ENCODE measurements around the gene KEL.

Gene KEL

GRCh38 chr7:142896741-142897379 lies 65.3 kb downstream of the KEL start:
- no peak for DNase-seq (ENCODE audit: low spot score)

DNA sequence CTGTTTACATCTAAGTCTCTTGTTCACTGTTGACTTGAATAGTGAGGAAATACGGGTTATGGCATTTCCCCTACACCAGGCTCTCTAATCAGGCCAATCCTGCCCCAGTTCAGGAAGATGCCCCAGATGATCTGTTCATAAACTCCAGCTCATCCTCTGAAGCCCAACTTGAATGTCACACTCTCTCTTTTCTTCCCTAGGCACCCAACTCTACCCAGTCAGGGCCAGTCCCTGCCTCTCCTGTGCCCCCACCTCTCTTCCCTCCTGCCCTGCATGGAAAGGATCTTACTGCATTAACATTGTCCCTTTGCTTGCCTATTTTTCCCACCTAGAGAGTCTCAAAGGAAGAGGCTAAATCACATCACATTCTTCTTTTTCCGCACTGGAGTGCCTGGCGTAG lies 66.0 kb downstream of the KEL start:
- no peak for DNase-seq (ENCODE audit: low spot score)

DNA sequence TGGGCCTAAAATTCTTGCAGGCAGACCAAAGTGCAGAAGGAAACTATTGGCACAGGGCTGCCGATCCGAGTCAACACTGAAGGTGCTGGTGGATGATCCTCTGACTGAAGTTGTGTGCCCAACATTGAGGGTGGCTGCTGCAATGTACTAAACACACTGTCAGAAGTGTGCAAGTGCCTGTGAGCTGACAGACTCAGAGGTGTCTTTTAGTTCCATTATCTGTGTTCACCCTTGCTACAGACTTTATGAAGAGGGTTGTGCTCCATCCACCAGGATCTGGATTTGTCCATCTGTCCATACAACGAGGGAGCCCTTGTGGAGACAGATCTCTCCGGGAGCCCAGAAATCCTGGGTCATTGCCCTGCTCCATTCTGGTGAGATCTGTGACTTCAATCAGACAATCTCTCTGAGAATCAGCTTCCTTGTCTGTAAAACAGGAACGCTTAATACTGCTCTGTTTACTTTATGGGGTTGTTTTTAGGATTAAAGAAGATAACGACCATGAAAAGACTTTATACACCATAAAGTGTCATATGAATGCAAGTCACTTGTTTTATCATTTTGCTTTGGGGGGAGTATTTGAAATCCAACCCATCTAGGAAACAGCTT lies 67.1 kb downstream of the KEL start:
- DNase-seq (ENCODE audit: low spot score), result no peak

DNA sequence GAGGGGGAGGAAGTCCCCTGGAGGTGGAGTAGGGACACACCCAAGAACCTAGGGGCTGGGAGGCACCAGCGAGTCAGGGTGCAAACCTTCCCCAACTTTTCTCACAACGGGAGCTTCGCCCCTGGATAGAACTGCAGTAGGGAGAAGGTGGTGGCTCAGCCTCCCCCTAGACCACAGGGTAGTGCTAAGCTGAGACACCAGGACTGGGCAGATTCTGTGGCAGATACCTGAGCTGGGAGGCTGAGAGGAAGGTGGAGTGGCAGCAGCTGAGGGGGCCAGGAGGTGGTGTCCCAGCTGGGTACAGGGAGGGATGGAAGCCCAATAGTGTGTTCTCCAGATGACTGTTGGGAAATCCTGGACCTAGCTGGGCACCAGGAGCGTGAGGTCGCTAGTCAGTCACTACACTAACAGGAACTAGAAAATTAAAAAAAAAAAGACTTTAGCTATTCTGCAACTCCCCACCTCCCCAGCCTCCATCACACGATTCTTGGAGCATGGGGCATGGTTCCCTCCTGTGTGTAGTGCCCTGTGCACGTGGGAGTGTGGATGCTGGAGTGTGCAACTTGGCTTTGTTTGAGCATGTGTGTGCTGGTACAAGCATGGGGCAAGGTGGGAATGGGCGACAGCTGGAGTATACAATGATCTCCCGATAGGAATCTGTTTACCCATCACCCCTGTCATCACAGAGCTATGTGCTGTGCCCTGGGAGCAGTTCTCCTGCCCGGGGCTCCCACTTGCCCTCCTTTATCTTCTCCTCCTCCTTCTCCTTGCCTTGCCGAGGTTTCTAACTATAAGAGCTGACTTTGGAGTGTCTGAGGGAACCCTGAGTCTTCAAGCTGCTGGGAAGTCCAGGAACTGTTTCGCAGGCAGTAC lies 67.8 kb downstream of the KEL start:
- DNase-seq (ENCODE audit: low spot score), result no peak

DNA sequence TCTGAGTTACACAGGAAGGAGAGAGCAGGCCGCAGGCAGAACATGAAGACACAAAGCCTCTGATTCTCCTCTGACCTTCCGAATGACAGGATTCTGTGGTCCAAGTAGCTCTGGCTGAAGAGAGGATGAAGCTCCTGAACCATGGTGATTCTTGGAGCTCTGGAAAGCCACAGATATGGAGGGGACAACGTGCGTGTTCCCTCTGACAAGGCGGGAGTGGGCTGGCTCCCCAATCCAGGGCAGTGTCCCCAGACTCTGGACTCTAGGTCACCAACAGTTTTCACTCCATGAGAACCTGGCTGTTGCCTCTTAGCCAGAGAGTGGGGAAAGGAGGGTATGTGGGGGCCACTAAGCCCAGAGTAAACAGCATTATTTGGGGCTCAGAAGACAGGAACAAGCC lies 69.2 kb downstream of the KEL start:
- DNase-seq (ENCODE audit: low spot score), result no peak

- no peak for DNase-seq (ENCODE audit: low spot score)
These were observed 70.6 kb downstream of the KEL start for GRCh38 chr7:142891490-142892082.
